ENCODE data around the gene REEP6. TPM values are rescaled to one million over a fixed set of nuclear protein-coding genes. Genes with fewer than 3 reads are reported as not detected.

The REEP6 gene
- total RNA-seq, 4 donors from 2014 or later, result 4.2 to 8.5 (median 5.9) TPM

DNA sequence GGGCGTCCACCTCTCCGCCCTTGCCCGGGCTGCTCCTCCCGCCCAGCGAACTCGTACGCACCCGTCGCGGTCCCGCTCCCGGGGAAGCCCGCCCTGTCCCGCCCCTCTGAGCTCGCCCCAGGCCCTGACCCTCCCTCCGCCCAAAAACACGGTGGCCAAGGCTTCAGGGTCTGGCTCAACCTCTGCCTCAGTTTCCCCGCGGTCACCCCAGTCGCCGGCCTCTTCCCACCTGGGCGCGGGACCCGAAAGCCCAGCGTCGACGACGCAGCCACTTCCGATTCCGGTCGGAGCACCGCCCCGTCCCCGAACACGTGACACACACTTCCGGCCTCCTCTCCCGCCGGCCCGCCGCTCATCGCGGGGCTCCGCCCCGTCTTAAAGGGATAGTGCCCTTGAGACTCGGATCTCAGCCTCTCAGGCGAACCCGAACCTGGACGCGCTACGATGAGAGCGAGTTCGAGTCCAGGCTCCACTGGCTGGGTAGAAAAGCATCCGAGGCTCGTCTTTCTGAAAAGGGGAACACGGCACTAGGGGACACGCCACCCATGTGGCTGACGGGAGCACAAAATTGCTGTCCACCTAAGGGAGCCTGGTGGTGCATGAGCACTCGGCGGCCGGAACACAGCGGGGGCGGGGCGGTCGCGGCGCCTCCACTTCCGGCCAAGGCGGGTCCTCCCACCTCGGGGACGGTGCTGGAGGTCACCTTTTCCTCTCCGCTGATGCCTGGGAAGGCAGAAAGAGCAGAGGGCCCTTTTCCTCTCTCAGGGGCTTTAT lies 11.9 kb upstream of the REEP6 start, which contains the start of gene C19orf25:
Gene C19orf25 (minus strand): TSS at position 282 of the 774 bp plus-strand sequence. CDS start 312 bp downstream, outside the sequence.
- intact Hi-C loops (cut with DNase I), result no loop called here
- H3K4me1 ChIP-seq, result peaks cover 8 to 9% of the 10 kb centered on the region in 2 donors
- H3K9me3 ChIP-seq, result no peaks in the 10 kb centered on the region
- WGBS, 2 donors, result 0 to 1% methylated on average over 22 to 34 of the region's 71 CpGs
- H3K27ac ChIP-seq, result peak within 1 kb of the TSS in 2 of 3 donors; percentile 33 to 46
- peak within 1 kb of the TSS; percentile 31 to 100 (median 75) for H3K4me3 ChIP-seq (replicated peaks in 1 of 3)
- TF ChIP-seq, protein P1, sequence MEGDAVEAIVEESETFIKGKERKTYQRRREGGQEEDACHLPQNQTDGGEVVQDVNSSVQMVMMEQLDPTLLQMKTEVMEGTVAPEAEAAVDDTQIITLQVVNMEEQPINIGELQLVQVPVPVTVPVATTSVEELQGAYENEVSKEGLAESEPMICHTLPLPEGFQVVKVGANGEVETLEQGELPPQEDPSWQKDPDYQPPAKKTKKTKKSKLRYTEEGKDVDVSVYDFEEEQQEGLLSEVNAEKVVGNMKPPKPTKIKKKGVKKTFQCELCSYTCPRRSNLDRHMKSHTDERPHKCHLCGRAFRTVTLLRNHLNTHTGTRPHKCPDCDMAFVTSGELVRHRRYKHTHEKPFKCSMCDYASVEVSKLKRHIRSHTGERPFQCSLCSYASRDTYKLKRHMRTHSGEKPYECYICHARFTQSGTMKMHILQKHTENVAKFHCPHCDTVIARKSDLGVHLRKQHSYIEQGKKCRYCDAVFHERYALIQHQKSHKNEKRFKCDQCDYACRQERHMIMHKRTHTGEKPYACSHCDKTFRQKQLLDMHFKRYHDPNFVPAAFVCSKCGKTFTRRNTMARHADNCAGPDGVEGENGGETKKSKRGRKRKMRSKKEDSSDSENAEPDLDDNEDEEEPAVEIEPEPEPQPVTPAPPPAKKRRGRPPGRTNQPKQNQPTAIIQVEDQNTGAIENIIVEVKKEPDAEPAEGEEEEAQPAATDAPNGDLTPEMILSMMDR (IDR thresholded peaks at IDR 0.05), result no peak
- TF ChIP-seq POLR2A (IDR thresholded peaks at IDR 0.05), result peak in 1 of 2 donors; percentile 71
- H3K36me3 ChIP-seq, result no peaks in the 10 kb centered on the region
- DNase-seq, result peak; percentile 92 to 94
- H3K27me3 ChIP-seq, result no peaks in the 10 kb centered on the region

DNA sequence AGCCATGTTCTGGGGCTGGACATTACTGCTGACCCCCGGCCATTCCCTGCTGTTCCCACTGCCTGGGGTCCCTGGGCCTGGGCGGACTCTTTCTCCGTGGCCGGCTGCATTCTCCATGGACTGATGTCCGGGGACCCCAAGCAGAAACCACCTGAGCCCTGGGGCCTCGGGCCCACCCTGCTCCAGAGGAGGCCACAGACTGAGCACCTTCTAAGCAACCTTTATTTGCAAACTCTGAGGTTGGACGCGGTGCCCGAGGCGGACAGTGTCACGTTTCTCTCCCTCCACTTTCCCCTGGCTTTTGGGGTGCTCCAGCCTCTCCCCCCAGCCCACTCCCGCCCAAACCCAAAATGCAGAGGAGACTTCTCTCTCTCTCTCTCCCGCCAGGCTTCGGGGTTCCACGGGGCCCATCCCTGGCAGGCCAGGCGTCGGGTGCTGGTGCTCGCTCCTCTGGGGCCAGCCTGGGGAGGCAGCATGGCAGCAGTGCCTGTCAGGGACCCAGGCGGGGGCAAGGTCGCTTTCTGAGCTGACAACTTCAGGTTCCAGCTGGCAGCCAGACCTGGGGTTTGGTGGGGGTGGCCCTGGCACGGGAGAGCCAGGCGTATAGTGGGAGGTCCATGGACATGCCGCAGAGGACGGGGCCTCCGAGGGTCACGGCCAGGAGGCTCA lies 9.6 kb upstream of the REEP6 start:
- no peak for DNase-seq
- 86 to 91% methylated on average over 19 to 22 of the region's 26 CpGs for WGBS, 2 donors

DNA sequence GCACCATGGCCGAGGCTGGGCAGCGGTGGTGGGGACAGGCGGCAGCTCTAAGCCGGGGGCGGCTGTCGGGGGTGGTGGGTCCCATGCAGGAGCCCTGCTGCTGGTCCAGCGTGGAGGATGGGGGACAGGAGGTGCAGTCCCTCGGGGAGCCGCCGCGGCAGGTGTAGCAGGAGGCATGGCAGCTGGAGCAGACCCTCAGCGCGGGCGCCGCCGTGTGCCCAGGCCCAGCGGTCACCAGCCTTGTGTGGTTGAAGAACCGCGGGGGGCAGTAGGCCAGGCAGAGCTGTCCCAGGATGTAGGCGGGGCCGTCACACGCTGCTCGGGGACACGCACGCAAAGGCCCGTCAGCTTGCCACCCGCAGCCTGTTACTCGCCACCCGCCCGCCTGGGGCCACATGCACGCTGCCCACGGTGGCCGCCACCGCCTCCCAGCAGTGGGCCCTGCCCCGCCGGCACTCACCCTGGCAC lies 9.1 kb upstream of the REEP6 start:
- Histone ChIP-seq H3K36me3 (no peaks in the 10 kb centered on the region), H3K27me3 (no peaks in the 10 kb centered on the region), H3K4me1 (peaks cover 8 to 9% of the 10 kb centered on the region in 2 donors), H3K4me3 (replicated peaks in 1 of 3) (no peak overlapping the region), H3K9me3 (no peaks in the 10 kb centered on the region), H3K27ac (no peak overlapping the region)
- TF ChIP-seq POLR2A (IDR thresholded peaks at IDR 0.05), result no peak
- TF ChIP-seq, protein P1 (IDR thresholded peaks at IDR 0.05), result no peak
- no peak for DNase-seq
- WGBS, 2 donors, result 85 to 95% methylated on average over 14 to 19 of the region's 36 CpGs
- intact Hi-C loops (cut with DNase I), result no loop called here

More for the DNA sequence above, 9.6 kb upstream of the REEP6 start:
- H3K9me3 ChIP-seq, result no peaks in the 10 kb centered on the region
- intact Hi-C loops (cut with DNase I), result no loop called here
- H3K4me3 ChIP-seq (replicated peaks in 1 of 3), result no peak overlapping the region
- no peak for TF ChIP-seq POLR2A (IDR thresholded peaks at IDR 0.05)
- TF ChIP-seq, protein P1 (IDR thresholded peaks at IDR 0.05), result no peak
- H3K27ac ChIP-seq, result no peak overlapping the region
- peaks cover 8 to 9% of the 10 kb centered on the region in 2 donors for H3K4me1 ChIP-seq
- H3K36me3 ChIP-seq, result no peaks in the 10 kb centered on the region
- no peaks in the 10 kb centered on the region for H3K27me3 ChIP-seq

DNA sequence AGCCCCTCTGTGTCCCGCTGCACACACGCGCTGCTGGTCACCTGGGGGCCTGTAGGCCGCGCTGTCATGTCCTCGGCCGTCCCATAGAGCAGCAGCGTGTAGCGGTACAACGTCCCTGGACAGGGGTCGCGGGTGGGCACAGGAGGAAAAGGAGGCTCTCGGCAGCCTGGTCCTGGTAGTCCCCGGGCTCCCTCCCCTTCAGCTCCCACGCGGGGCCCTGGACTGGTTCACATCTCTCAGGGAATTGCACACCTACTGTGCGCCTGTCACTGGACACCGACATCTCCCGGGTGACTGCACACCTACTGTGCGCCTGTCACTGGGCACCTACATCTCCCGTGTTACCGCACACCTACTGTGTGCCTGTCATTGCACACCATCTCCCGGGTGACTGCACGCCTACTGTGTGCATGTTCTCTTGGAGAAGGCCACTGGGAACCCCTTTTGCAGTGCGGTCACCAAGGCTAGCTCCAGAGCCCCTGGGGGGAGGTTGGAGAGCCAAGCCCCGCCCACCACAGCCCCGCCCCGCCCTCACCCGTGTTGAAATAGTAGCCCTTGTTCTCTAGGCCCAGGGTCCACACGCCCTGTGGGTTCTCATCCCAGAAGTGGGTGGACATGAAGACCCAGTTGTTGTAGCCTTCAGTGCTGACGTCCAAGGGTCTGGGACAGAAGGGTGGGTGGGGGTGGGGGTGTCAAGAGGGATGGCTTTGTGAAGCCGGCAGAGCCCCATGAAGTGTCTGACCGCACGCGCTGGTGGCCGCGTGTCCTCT lies 8.4 kb upstream of the REEP6 start:
- intact Hi-C loops (cut with DNase I), result no loop called here
- Histone ChIP-seq H3K27me3 (no peaks in the 10 kb centered on the region), H3K36me3 (no peaks in the 10 kb centered on the region)

More for the DNA sequence above, 8.4 kb upstream of the REEP6 start:
- WGBS, 2 donors, result 78 to 84% methylated on average over 21 to 22 of the region's 37 CpGs
- no peak for DNase-seq
- peaks cover 7 to 9% of the 10 kb centered on the region in 2 donors for H3K4me1 ChIP-seq
- H3K9me3 ChIP-seq, result no peaks in the 10 kb centered on the region
- no peak overlapping the region for H3K27ac ChIP-seq
- TF ChIP-seq POLR2A (IDR thresholded peaks at IDR 0.05), result no peak
- no peak overlapping the region for H3K4me3 ChIP-seq (replicated peaks in 1 of 3)

Data from thyroid gland (tissue), 4 donors.